Measurements from ENCODE around the gene ZNF594. TPM values are rescaled to one million over a fixed set of nuclear protein-coding genes. Genes with fewer than 3 reads are reported as not detected.
"Not testable (repeated sequence)": the region's sequence is repeated elsewhere in the genome, so short reads cannot be mapped to it uniquely, and the experiment has no call there.

The ZNF594 gene
- 1 to 10 TPM; 1.2 to 1.5 (median 1.3) TPM for polyA plus RNA-seq

- H3K27ac ChIP-seq (ENCODE audit: low read depth, low read length): no peak within 1 kb of the TSS
- 2 to 3% (median 2%) methylated on average over 75 to 82 of the region's 82 CpGs for WGBS, 3 donors
Observed at GRCh38 chr17:5191541-5192417, at the start of gene ZNF594. ZNF594 (minus strand) TSS chr17:5191868; CDS start chr17:5184256, 7,612 bp downstream.

- 75 to 85% (median 84%) methylated on average over 7 of the region's 7 CpGs for WGBS, 3 donors
- not testable (repeated sequence) for H3K27ac ChIP-seq (ENCODE audit: low read depth, low read length)
Observed at GRCh38 chr17:5239769-5240168, 48.1 kb upstream of the ZNF594 start.

GRCh38 chr17:5238333-5238732 lies 46.7 kb upstream of the ZNF594 start:
- H3K27ac ChIP-seq (ENCODE audit: low read depth, low read length): no peak overlapping the region
- WGBS, 3 donors: 63 to 79% (median 73%) methylated on average over 4 of the region's 4 CpGs

- WGBS, 3 donors: 25 to 32% (median 30%) methylated on average over 6 of the region's 6 CpGs
Observed at GRCh38 chr17:5237541-5238016, 45.9 kb upstream of the ZNF594 start.

GRCh38 chr17:5236938-5237540 lies 45.4 kb upstream of the ZNF594 start:
- 73 to 81% (median 79%) methylated on average over 3 of the region's 3 CpGs for WGBS, 3 donors
- no peak overlapping the region for H3K27ac ChIP-seq (ENCODE audit: low read depth, low read length)

More at GRCh38 chr17:5237541-5238016, 45.9 kb upstream of the ZNF594 start:
- no peak overlapping the region for H3K27ac ChIP-seq (ENCODE audit: low read depth, low read length)

- no peak within 1 kb of the TSS for H3K27ac ChIP-seq (ENCODE audit: low read depth, low read length)
- 79 to 90% (median 81%) methylated on average over 19 of the region's 19 CpGs for WGBS, 3 donors
Observed at GRCh38 chr17:5234645-5235576, 43.2 kb upstream of the ZNF594 start, which contains the start of gene SCIMP. SCIMP (minus strand) TSS chr17:5234860; CDS start chr17:5234755, 105 bp downstream.

- not testable (repeated sequence) for H3K27ac ChIP-seq (ENCODE audit: low read depth, low read length)
- 93 to 98% (median 93%) methylated on average over 7 of the region's 7 CpGs for WGBS, 3 donors
Observed at GRCh38 chr17:5233492-5233891, 41.8 kb upstream of the ZNF594 start.

- WGBS, 3 donors: 91 to 95% (median 92%) methylated on average over 15 of the region's 15 CpGs
- no peak overlapping the region for H3K27ac ChIP-seq (ENCODE audit: low read depth, low read length)
Observed at GRCh38 chr17:5226940-5227878, 35.5 kb upstream of the ZNF594 start.

GRCh38 chr17:5225668-5226457 lies 34.2 kb upstream of the ZNF594 start:
- 86 to 87% (median 86%) methylated on average over 17 of the region's 17 CpGs for whole genome bisulfite sequencing, 3 donors
- no peak overlapping the region for H3K27ac ChIP-seq (ENCODE audit: low read depth, low read length)

- WGBS, 3 donors: 86 to 98% (median 92%) methylated on average over 10 to 12 of the region's 12 CpGs
- H3K27ac ChIP-seq (ENCODE audit: low read depth, low read length): not testable (repeated sequence)
Observed at GRCh38 chr17:5221912-5222311, 30.2 kb upstream of the ZNF594 start.

- H3K27ac ChIP-seq (ENCODE audit: low read depth, low read length): no peak overlapping the region
- 84 to 95% (median 89%) methylated on average over 5 of the region's 5 CpGs for whole genome bisulfite sequencing, 3 donors
Observed at GRCh38 chr17:5220074-5220473, 28.4 kb upstream of the ZNF594 start.

GRCh38 chr17:5219536-5219935 lies 27.9 kb upstream of the ZNF594 start:
- 95 to 98% (median 95%) methylated on average over 6 of the region's 6 CpGs for WGBS, 3 donors
- H3K27ac ChIP-seq (ENCODE audit: low read depth, low read length): no peak overlapping the region

- H3K27ac ChIP-seq (ENCODE audit: low read depth, low read length): not testable (repeated sequence)
- WGBS, 3 donors: 89 to 100% (median 93%) methylated on average over 2 to 4 of the region's 5 CpGs
Observed at GRCh38 chr17:5217562-5217961, 25.9 kb upstream of the ZNF594 start.

GRCh38 chr17:5211458-5211857 lies 19.8 kb upstream of the ZNF594 start:
- no peak overlapping the region for H3K27ac ChIP-seq (ENCODE audit: low read depth, low read length)
- 90 to 93% (median 93%) methylated on average over 7 of the region's 7 CpGs for WGBS, 3 donors

- no peak overlapping the region for H3K27ac ChIP-seq (ENCODE audit: low read depth, low read length)
- WGBS, 3 donors: 87% methylated on average over 8 of the region's 8 CpGs
Observed at GRCh38 chr17:5210614-5211252, 19.1 kb upstream of the ZNF594 start.

- WGBS, 3 donors: 83 to 87% (median 85%) methylated on average over 5 of the region's 5 CpGs
- H3K27ac ChIP-seq (ENCODE audit: low read depth, low read length): no peak overlapping the region
Observed at GRCh38 chr17:5210091-5210490, 18.4 kb upstream of the ZNF594 start.
